GM21390 (cell line): ENCODE results near the gene SMO.

ENCODE experiments used
- ATAC-seq: cut with Tn5 transposase; IDR thresholded peaks from one replicate; pipeline ENCODE4 v1.9.1; 2021; ENCODE audit not compliant: unreplicated experiment

SMO gene

DNA sequence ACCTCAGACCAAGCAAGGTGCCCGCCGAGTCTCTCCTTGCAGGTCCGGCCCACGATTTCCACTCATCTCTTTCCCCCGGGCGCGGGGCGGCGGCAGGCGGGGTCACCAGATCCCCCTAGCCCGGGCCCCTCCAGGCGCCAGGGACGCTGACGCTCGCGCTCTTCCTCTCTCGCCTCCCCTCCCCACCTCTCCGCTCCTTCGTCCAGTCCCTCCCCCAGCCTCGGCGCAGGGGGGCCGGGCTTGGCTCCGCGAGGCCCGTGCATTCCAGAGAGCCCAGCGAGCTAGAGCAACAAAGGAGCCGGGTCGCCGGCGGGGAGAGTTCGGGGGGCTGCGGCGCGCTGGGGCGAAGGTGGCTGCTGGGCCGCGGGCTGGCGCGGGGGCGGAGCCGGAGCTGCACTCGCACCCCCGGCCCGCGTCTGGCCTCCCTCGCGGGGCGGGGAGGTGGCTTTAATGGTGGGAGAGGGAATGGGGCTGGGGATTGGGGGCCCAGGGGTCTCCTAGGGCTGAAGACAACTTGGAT lies at the start of gene SMO:
Gene SMO (plus strand): TSS at position 262 of the 520 bp plus-strand sequence. CDS start 519 bp downstream, outside the sequence.
- no peak for ATAC-seq

DNA sequence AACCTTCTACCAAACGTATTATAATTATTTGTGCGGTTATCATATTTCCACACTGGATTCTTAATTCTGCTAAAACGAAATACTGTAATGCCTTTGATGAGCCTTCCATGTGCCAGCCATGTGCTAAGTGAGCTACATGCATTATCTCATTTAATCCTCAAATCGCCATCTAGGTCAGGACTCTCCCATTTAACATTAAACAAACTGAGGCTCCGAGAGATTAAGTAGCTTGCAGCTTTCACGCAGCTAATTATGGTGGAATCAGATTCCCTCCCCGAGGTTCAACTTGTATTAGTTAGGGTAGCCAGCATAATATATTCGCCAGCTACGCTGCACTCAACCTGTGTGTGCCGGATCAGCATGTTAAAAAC lies 44.7 kb upstream of the SMO start:
- ATAC-seq, result no peak

DNA sequence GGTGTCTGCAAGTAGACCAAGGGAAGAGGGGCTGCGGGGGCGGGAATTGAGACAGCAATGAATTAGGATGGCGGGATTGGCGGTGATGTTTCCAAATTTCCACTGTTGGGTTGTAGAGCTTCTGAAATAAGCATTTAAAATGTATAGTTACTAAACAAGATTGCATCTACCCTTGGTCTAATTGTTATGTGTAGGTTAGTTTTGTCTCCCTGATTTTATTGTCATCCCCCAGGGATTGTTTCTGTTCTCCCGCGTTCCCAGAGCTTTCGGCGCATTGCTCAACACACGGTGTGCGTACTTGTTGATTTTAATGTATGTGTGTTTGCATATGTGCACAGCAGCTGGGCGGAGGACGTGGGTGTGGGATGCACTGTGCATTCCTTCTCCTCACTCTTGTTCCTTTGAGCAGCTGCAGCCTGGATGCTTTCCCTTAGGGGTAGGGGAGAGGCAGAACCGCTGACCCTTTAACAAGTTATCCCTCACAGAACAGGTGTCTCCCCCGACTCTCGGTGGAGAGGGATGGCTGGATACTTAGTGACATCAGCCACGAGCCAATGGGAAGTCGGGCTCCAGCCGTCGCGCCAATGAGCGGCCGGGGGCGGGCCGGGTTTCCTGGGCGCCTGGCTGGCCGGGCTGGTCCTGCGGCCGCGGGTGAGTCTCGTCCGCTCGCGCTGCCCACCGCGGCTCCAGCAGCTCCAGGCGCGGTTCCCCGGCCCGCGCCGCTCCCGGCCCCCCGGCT lies 44.2 kb upstream of the SMO start, which contains the start of gene TSPAN33:
Gene TSPAN33 (plus strand): TSS at position 613 of the 739 bp plus-strand sequence. CDS start 274 bp downstream, outside the sequence.
- peak; percentile 76 for ATAC-seq

DNA sequence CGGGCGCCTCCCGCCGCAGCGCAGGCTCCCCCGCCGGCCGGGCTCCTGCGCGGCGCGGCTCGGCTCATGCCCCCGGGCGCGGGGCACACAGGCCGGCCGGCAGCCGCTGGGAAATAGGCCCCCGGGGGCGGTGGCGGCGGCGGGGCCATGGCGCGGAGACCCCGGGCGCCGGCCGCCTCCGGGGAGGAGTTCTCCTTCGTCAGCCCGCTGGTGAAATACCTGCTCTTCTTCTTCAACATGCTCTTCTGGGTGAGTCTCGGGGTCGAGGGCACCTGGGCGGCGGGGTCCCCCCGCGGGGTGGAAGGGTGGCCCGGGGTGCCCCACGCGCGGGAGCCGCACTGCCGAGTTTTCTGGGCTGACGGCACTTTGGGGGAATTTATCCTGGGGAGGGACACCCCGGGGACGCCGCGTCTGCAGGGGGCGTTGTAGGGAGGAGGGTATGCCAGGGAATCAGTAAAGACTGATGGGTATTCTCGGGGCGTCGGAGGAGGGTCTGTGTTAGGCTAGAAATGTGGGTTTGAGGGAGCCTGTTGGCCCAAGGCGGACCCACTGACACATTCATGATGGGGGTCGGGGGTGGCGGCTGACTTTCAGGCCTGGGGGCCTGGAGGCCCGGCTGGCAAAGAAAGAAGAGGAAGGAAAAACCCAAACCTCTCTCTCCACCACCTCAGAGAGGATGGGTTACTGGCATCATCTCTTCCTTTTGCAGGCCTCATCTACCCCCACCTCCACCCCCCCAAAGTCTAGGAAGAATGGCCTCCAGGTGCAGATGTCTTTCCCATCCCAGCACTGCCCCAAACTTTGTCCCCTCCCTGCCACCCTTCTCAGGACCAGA lies 43.4 kb upstream of the SMO start:
- ATAC-seq, result peak; percentile 6

DNA sequence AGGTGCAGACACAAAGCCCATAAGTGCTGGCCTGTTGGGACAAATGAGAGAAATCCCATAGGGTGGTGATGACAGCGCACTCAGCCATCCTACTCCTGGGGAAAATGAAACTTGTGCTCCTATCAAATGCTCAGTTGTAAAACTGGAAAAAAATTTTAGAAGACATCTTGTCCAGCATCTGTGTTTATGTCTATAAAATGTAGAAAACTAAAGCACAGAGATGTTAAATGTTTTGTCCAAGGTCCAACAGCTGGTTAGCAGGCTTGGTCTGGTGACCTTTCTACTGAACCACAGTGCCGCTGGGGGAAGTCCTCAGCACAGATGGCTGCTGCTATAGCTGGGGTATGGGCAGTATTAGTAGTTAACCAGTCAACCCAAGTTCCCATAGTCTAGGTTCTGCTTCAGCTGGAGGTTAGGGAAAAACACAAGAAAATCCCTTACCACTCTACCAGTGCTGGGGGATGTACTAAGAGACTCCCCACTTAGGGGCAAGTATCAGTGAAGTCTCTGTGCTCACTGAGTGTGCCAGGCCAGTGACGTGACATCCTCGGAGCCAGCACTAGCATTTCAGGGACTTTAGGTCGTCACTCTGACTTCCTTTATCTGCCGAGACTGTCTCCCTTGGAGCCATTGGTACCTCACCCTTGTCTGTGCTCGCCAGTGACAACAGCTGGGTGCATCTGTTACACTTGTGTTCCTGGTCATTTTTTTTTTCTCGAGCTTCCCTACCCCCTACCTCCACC lies 42.0 kb upstream of the SMO start:
- ATAC-seq, result peak; percentile 55

DNA sequence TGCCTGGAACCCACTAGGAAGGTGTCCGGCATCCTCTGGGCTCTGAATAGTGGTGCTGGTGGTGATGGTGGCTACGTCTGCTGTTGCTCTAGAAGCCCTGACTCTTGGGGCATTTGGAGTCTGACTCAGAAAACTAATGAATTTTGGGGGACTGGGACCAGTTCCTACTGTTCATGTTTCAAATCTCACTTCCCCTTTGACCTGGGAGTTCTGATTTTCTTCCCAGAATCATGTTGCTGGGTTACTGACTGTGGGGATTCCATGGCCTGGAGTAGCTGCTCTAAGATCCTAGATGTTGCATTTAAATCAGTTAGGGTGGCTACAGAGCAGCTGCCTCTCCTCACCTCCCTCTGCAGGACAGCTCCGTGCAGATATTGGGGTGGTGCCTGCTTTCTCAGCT lies 40.7 kb upstream of the SMO start:
- no peak for ATAC-seq

DNA sequence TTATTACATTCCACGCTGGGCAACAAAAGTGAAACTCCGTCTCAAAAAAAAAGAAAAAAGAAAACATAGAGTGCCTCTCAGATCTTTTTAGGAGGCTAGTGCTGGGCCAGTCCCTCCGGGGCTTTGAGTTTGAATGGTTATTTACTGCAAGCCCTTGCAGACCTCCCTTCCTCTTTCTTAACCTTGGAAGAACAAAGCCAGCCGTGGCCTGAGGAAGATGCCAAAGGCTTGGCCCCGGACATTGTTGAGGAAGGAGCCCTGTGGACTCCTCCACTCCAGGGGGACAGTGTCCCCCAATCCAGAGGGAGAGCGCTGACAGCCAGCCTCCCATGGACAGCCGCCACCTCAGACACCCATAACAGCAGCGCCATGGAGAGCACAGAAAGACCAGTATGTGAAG lies 38.9 kb upstream of the SMO start:
- ATAC-seq, result no peak

DNA sequence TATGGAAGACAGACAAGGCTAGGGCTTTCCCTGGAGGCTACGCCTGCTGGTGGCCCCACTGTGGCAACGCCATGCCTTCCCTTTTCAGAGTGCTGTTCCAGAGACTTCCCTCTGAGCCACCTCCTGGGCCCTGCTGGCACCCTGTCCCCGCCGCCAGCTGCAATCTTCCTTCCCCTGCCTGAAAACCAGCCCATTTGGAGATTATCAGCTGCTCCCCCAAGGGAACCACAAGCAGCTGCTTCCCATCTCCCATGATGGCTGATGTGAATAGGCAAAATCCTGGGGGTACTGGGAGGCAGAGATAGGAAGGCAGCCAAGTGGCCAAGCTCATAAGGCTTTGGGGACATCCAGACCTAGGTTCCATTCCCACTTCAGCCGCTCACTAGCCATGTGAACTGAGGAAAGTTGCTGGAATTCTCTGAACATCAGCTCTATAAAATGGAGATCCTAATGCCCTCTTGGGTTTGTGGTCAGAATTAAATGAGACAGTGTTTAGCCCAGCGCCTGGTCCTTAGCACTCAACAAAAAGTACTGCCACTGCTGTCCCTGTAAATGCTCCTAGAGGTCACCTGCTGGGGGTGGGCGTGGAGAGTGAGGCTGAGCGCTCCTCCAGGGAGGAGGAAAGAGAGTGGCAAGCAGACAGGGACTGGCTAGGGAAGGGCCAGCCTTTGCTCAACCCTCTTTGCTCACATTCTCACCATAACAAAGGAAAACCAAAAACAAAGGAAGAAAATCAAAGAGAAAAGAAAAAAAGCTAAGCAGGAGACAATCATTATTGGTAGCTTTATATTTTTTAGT lies 38.0 kb upstream of the SMO start:
- ATAC-seq, result no peak

DNA sequence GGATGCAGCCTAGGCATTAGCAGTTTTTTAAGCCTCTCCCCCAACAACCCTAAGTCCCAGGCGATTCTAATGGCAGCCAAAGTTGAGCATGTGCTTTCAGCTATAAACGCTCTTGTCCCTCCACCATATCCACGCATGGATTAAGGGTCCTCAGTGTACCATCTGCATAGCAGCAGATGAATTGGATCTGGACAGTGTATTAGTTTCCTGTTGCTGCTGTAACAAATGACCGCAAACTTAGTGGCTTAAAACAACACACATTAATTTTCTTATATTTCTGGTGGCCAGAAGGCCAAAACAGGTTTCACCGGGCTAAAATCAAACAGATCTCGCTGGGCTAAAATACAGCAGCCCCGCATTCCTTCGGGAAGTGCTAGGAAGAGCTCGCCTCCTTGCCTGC lies 30.8 kb upstream of the SMO start:
- no peak for ATAC-seq

DNA sequence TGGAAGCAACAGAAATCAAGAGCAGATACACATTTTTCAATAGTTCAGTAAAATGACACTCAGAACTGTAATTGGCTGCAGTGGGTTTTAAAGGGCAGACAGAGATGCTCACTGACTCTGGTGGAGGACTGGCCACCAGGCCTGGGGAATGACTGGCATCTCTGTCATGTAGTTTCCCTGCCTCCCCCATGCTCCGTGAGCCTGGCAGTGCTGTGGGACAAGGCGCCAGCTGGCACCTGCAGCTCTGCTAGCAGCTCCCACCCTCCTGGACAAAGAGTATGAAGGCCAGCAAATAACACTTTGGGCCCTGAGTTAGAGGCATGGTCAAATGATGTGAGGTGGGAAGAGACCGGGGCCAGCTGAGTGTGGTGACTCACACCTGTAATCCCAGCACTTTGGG lies 28.9 kb upstream of the SMO start:
- no peak for ATAC-seq

DNA sequence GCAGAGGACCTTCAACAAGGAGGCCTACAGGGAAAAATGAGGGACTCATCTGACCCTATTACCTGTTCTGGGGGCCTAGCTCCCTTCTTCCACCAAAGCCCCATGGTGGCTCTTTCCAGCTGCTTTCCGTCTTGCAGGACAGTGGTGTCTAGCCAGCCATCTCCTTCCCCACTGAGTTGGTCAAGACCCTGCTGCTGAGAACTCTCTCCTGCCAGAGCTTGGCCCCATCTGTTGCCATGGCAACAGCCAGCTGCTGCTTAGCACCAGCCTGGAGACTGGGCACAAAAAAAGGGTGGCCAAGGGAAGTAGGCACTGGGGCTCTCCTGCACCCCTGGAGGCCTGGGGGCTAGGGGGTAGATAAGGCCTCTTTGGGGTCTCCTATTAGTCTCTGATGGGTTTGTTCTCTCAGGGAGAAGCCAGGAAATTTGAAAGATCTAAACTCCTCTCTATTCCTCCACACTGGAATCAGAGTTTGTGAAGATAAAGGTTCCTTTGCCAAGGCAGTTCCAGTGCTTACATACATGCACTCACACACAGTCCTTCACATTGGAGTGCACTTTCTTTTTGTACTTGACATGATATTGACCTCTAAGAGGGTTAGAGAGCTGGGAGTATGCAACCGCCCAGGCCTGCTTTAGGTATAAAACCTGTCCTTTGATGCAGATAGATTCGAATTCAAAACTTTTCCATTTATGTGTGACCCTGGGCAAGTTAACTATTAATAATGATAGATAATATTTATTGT lies 28.1 kb upstream of the SMO start:
- ATAC-seq, result no peak

DNA sequence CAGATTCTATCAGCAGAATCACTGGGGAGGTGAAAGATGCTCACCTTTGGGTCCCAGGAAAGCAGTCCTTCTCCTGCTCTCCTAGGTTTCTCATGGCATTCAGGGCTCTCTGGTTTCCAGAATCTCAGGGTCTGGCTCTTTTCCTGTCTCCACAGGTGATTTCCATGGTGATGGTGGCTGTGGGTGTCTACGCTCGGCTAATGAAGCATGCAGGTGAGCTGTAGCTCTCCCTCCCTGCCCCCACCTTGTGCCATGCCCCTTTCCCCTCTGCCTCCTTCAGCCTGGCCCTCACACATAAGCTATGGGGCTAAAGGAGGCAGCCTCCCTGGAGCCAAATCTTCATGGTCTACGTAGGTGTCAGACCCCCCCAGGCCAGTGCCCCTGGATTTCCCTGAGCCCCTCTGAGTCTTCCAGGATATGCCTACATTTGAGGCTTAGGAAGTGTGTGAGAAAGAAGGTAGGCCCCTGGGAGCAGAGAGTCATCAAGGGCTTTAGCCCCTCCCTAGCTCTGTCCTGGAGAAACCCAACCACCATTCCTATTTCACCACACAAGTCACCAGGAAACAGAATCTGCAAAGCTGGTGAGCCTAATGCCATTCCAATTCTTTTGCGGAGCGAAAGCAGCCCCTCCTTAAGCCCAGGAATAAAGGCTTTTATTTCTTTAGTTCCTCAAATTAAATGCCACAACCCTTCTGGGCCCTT lies 26.8 kb upstream of the SMO start:
- no peak for ATAC-seq

DNA sequence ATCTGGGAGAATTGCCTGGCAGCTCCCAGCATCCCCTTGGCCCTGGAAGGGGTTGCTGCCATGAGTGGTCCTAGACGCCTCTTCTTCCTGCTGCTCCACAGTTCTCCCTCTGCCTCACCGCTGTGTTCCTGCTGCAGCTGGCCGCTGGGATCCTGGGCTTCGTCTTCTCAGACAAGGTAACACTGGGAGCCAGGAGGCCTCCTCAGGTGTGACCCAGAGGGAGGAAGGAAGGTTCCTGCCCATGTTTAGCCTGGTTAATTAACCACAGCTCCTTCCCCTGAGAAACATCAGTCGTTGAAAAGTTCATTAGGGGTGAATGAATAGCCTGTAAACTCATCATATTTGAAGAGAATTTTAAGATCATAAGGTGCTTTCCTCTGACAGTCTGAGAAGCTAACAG lies 25.7 kb upstream of the SMO start:
- no peak for ATAC-seq

DNA sequence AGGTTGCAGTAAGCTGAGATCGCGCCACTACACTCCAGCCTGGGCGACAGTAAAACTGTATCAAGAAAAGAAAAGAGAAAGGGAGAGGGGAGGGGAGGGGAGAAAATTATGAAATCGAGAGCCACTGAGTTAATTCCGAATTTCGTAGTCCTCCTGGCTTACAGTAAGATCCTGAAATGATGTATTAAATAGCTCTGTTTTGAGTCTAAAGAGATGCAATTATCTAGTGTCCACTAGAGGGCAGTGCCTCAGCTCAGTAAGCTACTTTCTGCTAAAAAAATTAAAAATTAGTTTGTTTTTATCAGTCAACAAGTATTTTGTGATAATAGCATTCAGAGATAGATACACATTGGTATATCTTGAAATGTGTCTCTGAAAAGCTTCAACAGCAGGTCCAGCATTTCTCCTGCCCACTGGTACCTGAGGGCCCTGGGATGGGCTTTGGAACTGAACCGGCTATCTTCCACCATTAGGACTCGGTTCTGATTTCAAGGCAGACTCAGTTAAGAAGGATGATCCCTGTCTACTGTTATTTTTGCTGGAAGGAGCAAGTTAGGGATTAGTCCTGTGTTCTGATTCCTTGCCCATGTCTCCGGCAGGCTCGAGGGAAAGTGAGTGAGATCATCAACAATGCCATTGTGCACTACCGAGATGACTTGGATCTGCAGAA lies 24.4 kb upstream of the SMO start:
- no peak for ATAC-seq

DNA sequence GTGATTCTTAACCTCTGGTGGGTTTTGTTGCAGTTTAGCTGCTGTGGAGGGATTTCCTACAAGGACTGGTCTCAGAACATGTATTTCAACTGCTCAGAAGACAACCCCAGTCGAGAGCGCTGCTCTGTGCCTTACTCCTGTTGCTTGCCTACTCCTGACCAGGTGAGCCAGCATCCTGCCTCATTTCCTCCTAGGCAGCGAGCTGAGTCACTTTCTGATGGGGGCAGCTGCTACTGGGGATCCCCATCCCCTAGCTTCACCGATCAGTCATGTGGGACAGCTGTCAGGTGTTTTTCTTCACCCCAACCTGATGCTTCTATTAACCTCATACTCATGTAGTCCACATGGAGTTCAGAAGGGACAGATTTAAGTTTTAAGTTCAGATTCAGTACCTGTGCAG lies 21.7 kb upstream of the SMO start:
- ATAC-seq, result no peak

DNA sequence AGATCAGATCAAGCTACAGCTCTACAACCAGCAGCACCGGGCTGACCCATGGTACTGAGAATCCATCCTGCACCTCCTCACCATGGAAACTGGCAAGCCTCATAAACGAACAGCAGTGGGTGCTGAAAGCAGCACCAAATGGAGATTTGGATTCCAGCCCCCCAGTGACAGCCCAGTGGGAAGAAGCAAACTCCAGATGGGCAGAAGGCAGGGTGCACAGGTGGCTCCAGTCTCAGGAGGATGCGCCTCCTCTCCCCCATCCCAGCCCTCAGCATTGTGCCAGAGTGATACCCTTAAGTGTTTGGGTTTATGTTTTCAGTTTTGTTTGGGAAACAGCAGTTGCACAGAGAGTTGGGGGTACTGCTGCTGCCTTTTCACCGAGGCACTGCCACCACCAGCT lies 20.6 kb upstream of the SMO start:
- ATAC-seq, result no peak

DNA sequence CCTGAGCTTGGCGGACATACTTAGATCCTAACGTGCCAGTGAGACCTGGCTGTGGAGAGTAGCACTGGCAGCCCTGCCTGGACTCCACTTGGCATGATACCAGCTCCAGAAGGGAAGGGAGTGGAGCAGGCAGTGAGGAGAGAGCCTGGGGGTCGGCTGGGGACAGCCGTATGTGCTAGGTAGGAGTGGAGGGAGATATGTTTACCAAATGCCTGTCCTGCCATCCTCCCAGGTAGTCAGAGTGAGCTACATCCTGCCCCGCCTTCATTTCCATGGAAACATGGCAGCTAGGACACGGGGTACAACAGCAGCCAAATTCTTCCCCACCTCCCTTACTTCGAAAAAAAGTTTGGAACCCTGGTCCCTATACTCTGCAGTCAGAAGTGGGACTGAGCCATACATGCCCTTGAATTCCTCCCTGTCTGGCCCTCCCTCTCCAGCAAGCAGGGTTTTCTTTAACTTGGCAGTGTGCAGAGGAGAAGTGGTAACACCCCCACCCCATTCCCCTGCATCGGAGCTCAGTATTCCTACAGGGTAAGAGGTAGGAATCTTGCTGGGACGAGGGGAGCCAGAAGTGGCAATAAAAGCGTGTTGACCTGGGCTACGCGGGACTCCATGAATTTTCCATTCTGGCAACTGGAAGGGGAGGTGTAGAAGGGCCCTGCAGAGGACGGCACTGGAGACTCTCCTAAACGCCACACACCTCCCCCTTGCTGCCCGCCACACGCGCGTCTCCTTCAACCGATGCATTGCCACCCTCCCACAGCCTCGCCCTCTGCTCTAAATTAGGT lies 20.0 kb upstream of the SMO start:
- no peak for ATAC-seq

DNA sequence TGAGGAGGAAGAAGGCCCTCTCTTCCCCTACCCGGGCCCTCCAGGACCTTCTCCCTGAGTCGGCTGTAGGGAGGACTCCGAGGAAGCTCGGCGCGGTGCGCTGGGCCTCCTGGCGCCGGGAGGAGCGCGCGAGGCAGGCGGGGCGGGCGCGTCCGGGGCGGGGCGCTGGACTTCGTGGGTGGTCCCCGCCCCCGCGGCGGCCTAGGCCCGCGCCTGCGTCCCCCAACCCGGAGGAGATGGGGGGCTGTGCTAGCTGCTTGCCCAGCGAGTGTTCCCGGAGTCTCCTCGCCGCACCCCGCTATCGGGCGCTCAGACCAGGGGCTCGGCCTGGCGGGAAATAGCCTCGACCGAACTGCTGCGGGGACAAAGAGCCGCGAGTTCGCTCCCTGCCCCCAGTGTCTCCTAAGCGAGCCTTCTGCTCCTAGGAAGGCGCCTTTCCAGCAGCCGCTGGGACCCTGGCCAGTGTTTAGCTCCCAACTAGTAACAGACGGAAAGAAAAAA lies 19.2 kb upstream of the SMO start:
- no peak for ATAC-seq
